ENCODE results near the gene IL1R2.

IL1R2 gene

DNA sequence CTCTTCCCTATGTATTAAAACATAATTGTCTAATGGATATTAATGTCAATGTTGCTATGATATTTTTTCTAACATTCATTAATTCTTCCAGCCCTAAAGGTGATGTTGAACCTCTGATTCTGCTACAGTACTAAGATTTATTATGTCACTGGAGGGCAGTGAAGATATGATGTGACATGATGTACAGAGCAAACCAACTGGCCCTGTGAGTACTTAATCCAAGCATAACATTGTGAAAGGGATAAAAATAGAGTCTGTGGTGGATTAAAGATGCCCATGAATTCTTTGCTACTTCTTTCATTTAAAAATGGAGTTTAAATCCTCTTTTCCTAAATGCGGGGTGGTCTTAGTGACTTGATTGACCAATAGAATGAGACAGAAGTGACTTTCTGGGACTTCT is 51.8 kb downstream of the IL1R2 start:
- DNase-seq: no peak

DNA sequence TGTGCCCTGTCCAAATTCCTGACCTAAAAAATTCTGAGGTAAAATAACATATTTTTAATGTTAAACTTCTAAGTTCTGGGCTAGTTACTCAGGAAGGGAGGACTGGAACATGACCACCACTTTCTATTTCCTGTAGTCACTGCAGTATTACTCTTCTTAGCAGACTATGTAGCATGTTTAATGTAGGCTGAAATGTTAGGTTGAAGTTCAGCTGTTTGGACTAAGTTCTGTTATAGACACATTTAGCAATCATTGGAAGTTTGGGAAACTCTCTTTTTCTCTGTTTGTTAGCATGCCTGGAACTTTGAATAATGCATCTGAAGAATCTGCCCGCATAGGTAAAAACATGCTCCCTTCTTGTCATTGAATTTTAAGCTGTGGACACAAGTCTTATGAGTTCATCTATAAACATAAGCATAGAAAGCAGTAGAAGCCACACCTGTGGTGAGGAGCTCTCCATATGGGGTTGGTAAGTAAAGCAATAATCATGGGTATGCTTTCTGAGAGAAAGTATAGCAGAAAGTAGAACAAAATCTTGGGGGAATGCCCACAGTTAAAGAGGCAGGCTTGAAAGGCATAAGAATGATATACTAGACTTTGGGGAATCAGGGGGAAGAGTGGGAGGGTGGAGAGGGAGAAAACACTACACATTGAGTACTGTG is 52.6 kb downstream of the IL1R2 start:
- no peak for DNase-seq

DNA sequence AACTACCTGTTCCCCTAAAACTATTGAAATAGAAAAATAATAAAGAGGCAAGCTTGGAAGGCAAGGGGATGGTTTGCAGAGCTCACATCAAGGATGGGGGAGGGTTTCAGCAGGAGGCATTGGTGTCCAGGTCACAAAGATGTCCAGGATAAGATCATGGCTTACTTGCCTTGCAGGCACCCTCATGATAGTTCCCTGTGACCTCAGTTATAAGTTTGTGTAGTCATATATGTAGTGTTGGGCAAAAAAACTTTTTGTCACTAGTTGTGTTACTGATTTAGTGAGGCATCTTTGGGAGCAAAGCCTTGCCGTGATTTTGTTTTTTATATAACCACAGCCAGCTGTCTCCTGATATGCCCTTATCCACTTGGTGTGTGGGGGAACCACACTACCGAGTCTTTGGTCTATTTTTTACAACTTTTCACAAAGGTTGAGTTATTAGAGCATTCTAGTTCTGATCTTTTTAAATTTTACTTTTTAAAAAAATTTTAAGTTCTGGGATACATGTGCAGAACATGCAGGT is 53.3 kb downstream of the IL1R2 start:
- no peak for DNase-seq

DNA sequence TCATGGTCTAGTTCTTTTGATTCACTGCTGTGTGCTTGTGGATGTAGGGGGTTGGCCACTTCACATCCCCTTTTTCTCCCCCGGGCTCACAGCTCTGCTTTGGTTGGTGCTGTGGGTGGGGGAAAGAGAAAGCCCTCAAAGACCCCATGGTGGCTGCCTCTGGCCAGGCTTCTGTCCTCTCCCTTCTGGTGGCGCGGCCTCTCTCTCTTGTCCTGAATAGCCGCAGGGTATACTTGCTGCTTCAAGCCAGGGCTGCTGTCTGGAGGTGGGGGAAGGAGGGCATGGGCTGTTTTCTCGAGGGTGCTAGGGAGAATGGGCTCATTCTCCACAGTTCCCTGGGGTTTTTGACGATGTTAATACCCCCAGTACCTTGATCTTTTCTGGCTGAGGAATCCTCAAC is 53.9 kb downstream of the IL1R2 start:
- no peak for DNase-seq

DNA sequence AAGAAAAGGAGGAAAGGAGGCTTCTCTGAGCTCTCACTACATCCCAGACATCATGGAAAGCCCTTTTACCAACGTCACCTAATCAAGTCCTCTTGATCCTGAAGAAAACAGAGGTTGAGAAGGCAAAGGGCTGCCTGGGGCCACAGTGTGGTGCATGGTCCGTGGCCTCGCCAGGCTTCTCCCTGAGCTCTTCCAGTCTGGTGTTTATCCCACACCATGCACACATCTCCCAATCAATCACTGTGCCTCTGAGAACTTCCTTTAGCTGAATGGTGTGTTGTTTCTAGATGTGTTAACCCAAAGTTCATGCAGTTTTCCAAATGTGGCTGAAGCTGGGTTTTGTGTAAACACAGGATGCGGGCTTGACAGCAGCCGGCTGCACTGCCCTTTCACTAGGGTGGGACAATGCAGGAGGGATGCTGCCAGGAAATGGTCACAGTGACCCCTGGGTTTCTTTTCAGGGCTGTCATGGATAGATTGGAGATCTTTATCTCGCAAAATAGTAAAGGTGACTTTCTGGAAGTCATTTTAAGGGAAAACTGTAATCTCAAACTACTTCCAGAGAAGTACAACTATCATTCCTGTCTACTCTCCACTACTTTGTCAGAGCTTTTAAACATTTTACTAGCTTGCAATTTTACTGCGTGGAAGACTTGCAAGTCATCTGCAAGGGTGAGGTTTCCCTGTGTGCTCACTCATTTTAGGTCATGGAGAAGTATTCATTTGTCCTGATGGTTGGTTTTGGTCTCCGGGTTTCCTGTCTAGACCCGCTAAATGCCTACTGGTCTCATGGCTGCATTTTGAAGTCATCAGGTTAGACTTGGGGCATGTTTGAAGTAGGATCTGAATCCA is 54.6 kb downstream of the IL1R2 start:
- no peak for DNase-seq

DNA sequence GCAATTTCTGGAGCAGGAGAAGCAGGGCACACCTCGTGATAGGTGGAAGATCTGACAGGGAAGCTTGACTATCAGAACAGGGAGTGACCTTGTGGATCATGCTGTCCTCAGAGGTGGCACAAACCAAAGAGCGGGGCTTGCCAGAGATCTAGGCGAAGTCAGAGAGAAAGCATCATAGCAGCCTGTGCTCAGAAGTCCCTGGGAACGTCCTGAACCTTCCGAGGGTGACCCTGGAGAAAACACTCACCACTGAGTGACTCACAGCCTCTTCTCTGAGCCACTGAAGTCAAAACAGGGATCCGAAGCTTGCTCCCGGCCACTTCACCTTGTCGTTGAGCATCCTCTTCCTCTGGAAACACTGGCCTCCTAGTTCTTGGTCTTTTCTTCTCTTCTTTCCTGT is 56.7 kb downstream of the IL1R2 start:
- no peak for DNase-seq

DNA sequence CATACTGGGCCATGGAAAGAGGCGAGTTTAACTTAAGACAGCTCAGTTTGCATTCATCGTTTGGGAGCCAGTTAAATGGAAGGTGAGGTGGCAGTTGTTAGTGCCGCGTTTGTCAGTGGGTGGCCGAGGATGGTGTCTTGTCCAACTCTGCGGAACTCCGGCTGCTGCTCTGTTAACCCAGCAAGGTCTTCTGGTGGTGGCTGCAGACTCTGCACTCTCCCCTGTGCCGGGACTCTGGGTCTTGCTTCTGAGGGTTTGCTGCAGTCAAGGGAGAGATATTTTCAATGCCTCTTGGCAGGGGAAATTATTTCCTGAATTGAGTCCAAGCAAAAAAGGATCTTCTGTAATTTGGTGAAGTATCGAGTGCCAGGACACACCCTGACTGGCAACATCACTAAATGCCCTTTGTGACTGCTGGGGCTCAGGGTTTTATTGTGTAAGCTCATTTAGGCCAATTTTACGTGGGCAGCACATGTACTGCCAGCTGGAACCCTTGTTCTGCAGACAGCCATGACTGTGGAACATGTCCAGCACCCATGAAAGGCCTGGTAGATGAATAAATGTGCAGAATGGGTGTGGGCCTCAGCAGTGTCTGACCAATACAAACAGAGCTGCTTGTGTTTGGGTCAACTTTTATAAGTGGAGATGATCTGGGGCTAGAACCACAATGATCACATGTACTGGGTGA is 58.1 kb downstream of the IL1R2 start:
- DNase-seq: no peak

DNA sequence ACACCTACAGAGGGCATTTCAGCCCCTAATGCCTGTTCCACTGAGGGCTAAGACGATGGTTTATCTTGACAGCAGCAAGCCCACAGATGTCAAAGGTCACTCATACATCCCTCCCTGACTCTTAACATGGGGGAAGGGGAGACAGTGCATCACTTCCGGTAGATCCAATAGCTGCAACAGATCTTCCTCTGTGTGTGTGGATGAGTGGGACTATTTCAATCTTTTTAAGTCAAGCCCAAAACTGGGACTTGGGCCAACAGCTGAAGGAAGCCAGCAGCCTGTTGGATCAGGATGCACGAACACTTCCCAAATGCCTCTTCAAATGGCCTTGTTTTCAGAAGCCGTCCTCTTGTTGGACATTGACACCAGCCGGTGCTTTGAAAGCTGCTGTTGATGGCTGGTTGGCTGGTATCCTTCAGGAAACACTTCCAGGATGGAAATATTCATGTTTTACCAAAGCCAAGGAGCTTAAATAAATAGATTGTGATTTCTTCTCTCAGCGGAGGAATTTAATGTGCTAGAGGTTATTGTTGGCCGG is 59.2 kb downstream of the IL1R2 start:
- no peak for DNase-seq

DNA sequence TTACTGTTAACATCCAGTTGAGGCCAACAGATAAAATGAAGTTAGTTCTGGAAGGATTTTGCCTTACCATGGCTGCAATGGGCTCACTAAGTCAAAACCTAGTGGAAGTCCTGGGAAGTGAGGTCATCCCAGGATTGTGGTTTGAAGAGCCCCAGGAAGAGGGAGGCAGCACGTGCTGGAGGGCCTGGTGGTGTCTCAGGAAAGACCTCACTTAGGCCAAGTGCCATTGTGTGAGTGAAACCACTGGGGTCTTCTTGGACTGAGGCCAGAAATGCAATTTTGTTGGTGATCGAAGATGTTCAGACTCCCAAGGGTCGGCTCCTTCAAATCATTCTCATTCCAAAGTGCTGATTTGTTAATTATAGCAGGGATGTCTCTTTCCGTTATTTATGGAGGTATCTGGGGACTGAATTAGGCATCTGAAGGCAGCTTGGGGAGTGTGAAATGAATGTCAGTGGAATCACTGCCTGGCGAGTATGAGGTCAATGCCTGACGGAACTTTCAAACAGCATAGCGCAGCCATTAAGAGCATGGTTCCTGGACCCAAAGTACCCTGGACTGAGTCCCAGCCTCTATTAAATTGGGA is 60.0 kb downstream of the IL1R2 start:
- no peak for DNase-seq

DNA sequence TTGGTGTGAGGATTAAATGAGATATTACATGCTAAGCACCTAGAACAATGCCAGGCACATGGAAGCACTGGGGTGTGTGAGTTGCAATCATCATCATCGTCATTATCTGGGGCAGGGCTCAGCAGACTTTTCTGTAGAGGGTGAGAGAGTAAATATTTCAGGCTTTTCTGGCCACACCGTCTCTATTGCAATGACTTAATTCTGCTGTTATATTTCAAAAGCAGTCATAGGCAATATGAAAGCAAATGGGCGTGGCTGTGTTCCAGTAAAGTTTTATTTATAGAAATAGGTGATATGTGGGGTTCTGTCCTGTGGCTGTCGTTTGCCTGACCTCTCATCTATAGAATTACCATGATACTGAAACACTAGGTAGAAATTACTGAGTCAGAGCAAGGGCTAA is 60.6 kb downstream of the IL1R2 start:
- no peak for DNase-seq

DNA sequence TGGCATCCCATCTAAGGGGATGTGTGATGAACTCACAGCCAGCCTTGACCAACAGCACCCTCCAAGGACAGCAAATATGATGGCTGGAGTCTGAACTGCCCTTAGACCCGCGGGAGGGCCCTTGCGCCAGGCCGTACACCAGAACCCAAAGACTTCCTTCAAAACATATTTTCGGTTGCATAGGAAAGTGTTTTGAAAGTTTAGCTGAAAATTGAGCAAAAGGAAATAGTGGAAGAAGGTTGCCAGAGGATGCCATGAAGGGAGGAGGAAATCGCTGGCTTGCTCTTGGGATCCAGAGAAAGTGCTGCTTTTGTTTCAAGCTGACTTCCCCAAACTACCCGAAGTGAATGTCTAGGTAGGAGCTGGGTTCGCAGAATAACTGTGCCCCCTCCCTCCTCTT is 61.3 kb downstream of the IL1R2 start:
- DNase-seq: no peak

DNA sequence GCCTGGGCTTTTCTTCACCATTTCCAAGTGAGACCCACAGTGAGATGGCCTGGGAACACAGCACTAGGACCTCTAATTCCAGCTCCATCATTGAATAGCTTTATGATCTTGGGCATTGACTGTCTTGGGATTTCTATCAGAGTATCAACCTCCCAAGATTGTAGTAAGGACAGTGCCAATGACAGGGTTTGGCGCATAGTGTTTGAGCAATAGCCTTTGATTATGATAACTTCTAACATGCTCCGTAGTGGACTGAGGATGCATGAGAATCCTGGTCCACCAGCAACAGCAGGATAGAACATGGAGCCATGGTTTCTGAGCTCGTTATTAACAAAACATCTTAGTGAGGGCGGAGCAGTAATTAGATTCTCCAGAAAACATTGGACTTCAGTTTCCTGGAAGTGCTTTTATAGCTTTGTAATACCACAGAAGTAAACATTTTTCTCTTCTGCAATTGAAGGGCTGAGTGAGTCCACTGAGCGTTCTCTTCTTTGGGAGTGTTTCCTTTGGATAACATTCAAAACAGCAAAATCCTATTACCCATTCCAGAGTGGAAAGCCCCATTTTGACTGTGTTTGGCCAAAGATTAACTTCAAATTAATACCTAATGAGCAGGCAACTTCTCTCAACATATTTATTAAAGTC is 63.7 kb downstream of the IL1R2 start:
- DNase-seq: no peak

DNA sequence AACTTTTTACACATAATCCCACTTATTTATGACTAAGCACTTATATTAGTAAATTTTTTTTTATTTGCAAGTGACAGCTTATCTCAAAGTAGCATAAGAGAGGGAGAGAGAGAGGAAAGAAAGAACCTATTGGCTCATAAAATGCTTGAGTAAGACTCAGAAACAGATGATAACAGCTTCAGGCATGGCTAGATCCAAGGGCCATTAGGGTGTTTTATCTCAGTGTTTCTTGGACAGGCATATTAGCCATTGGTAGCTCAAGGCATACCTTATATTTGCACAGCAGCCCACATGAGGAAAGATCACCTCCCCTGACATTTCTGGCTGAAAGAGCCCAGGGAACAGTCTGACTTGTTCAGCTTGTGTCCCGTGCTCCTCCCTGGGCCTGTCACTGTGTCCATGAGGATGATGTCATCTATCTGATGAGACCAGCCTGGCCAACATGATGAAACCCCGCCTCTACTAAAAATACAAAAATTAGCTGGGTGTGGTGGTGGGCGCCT is 64.4 kb downstream of the IL1R2 start:
- DNase-seq: no peak

DNA sequence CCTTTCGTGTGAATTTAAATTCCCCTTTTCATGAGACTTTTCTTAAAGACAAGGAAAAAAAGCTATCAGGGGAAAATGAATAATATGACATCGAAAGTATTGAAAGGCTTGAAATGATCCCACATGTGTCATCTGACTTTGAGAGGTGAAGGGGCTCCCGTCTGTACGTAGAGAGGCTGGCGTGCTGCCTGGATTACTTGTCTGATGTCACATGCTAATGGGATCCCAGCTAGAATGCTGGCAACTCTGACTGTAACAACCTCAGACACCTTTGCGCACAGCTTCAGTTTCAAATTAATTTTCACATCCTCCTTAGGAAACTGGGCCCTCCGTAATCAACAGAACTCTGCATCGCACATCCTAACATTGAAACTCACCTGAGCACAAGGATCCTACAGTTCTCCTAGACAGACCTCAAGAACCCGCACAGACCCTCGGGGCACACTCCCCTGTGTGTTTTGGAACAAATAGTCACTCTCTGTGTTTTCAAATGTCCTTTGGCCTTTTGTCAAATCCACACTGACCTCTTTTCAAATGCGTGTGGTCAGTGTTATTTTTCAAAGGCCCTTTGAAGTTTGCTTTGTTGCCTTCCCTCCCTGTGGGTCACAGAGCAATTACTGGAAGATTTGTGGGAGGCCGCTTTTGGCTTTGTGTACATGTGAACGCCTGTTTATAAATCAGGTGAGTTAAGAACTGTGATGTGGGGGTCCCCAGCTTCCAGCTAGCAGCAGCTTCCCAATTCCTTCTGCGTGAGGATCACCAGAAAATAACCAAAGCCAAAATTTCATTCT is 65.9 kb downstream of the IL1R2 start:
- no peak for DNase-seq

DNA sequence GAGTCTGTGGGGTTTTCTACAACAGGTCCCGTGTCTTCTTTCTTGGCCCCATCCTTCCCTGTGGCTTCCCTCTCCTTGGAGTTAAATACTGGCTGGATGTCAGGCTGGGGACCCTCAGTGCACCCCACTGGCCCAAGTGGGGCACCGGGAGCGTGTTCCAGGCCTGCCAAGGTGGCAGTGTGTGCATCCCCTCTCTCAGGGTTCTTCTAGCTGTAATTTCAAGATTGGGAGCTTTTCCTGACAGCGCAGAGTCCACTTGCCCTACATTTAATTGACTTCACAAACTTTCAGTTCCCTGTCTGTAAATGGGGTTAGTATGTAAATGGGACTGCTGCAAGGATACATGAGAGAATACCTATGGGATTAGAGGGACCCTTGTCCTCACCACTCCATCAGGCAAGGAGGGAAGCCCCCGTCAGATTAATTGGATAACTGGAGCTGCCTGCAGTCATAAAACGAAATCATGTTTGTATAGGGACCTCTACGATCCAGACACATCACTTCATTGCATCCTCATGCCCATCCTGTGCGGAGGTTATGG is 66.6 kb downstream of the IL1R2 start:
- no peak for DNase-seq

DNA sequence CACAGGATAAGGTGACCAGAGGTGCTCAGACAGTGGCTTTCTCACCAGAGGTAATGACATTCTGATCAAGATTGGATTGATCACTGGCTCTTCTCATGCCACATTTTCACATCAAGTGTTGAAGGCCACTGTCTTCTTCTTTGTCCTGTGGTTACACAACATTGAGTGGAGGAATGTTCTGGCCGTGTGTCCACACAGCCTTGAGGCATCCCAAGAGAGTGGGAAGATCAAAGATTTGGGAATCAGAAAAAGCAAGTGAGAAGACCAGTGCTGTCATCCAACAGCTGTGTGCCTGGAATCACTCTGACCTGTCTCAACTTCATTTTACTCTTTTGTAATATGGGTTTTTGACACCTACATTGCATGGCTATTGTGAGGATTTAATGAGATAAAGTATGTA is 67.4 kb downstream of the IL1R2 start:
- no peak for DNase-seq

DNA sequence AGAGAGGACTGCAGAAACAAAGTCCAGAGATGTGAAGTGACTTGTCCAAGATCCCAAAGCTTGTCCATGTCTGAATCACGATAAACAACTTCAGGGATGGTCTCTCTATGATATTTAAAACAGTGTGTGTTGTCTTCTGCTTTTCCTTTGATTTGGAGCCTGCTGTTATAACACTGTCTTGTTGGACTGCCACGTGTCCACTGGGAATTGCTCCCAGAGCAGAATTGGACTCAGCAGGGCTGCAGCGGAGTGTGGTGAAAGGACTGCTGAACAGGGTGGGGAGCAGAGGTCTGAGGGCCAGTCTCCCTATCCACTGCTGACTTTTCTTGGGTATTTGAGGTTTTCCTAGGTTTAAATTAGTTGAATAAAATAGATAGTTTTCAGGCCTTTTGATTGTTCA is 68.3 kb downstream of the IL1R2 start:
- DNase-seq: no peak

DNA sequence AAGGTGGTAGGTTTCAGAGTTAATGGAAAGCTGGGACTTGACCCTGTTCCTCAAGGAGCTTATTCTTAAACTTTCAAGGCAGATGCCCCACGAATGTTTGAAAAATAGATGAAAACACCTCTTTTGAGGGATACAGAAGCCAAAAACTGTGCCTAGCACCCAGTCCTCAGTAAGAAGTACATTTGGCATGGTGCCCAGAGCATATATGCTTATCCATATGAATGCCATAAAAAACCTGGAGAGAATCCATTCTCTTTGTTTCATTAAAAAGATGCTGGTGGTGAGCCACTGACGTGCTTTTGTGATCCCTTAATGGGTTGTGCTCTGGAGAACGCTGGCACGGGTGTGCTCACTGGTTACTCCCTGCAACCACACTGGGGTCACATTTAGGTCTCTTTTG is 69.0 kb downstream of the IL1R2 start:
- no peak for DNase-seq

DNA sequence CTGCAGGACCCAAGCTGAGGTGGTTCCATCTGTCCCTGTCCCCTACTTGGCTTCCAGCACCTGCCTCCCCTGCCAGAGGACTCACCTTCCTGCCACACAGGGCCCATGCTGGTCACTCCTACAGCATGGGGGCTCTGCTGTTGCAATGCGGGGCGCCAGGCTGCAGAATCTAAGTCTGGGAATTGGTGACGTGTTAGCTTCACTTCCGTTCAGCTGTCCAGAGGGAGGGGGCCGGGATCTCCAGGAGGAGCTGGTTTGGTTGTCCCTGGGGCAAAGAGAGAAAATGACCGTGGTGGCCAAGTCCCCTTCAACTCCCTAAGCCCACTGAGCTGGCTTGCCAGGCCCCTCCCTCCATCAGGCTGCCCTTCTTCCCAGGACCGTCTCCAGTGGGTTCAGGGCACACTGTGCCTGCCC is 69.5 kb downstream of the IL1R2 start:
- DNase-seq: no peak

DNA sequence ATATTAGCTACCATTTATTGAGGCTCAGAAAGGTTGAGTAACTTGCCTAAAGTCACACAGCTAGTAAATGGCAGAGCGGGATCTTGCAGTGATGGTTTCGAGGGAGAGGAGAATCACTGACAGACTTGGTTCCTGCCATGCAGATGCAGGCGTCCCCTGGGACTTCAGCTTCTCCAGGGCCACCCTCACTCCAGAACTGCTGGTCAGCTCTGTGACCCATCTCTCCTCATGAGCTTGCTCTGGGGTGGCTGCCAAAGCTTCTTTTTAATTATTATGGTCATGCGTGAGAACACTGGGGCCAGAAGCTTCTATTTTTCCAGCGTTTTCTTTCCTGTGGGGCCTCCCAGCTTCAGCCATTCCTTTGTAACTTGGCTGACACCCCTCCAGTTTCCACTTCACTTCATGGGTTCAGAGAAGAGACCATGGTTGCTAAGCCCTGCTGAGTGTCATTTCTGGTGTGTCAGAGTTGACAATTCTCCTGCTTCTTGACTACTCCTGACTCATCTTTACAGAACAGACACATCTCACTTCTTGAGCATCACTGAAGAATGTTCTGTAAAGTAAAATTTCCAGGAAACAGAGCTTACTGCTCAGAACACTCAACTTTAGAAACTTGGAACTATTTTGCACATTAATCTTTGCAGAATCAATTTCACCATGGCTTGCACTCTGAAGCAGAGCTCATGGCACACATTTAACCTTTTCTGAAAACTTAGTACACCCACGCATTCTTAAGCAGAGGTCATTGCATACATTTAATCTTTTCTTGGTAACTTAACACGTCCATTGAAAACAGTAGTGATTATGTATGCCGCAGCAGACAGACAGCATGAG is 70.4 kb downstream of the IL1R2 start:
- no peak for DNase-seq
